SK-N-SH treated with all-trans-retinoic acid at 6 μM for 48 hours (cell line): ENCODE results near the gene BRI3BP.
"Not testable (repeated sequence)": the region's sequence is repeated elsewhere in the genome, so short reads cannot be mapped to it uniquely, and the experiment has no call there.

Source experiments
- ATAC-seq: fragments of 200-7000 bp; cut with Tn5 transposase; 3 replicates; pipeline ENCODE4 v1.9.1; 2020; ENCODE audit warnings: mild to moderate bottlenecking, moderate library complexity
- ARNTL ChIP-seq: fragments of 450-650 bp; formaldehyde crosslinking; IDR thresholded peaks from 2 replicates; pipeline ENCODE4 v1.5.0; 2020; ENCODE audit warnings: low read depth, mild to moderate bottlenecking, moderate library complexity, borderline replicate concordance
- BACH2 ChIP-seq: fragments of 250-450 bp; sonication (Bioruptor Pico); IDR thresholded peaks from 2 replicates; pipeline ENCODE4 v1.9.0; 2021; ENCODE audit warnings: mild to moderate bottlenecking, borderline replicate concordance
- CSDC2 ChIP-seq: fragments of 250-450 bp; sonication (Bioruptor Pico); IDR thresholded peaks from 2 replicates; pipeline ENCODE4 v1.5.0; 2020; ENCODE audit warnings: mild to moderate bottlenecking, moderate library complexity
- ESRRG ChIP-seq: fragments of 250-450 bp; sonication (Bioruptor Pico); IDR thresholded peaks from 2 replicates; pipeline ENCODE4 v1.6.1; 2021; ENCODE audit warnings: mild to moderate bottlenecking
- OSR1 ChIP-seq: fragments of 250-450 bp; sonication (Bioruptor Pico); IDR thresholded peaks from 2 replicates; pipeline ENCODE4 v1.8.0; 2022; ENCODE audit warnings: moderate library complexity, mild to moderate bottlenecking, inconsistent platforms
- RARB ChIP-seq: fragments of 250-450 bp; sonication (Bioruptor Pico); IDR thresholded peaks from 2 replicates; pipeline ENCODE4 v1.8.0; 2021; ENCODE audit warnings: mild to moderate bottlenecking, moderate library complexity
- SNAI2 ChIP-seq: fragments of 250-450 bp; sonication (Bioruptor Pico); IDR thresholded peaks from 2 replicates; pipeline ENCODE4 v1.5.0; 2020; ENCODE audit warnings: mild to moderate bottlenecking, moderate library complexity
- TCF4 ChIP-seq: fragments of 250-450 bp; sonication (Bioruptor Pico); IDR thresholded peaks from 2 replicates; pipeline ENCODE4 v1.8.0; 2021; ENCODE audit warnings: mild to moderate bottlenecking, moderate library complexity, borderline replicate concordance
- ZC3H10 ChIP-seq: fragments of 250-450 bp; sonication (Bioruptor Pico); IDR thresholded peaks from 2 replicates; pipeline ENCODE4 v1.5.1; 2021; ENCODE audit warnings: mild to moderate bottlenecking, moderate library complexity
- ZFP3 ChIP-seq: fragments of 250-450 bp; sonication (Bioruptor Pico); IDR thresholded peaks from 2 replicates; pipeline ENCODE4 v1.5.0; 2020; ENCODE audit warnings: mild to moderate bottlenecking, moderate library complexity
- ZFP30 ChIP-seq: fragments of 450-650 bp; formaldehyde crosslinking; IDR thresholded peaks from 2 replicates; pipeline ENCODE4 v1.5.0; 2022; ENCODE audit warnings: mild to moderate bottlenecking, moderate library complexity
- ZNF565 ChIP-seq: fragments of 450-650 bp; formaldehyde crosslinking; conservative IDR thresholded peaks from 2 replicates; pipeline ENCODE4 v1.5.0; 2020; ENCODE audit warnings: low read depth, mild to moderate bottlenecking, moderate library complexity
- ZNF8 ChIP-seq: fragments of 450-650 bp; formaldehyde crosslinking; IDR thresholded peaks from 2 replicates; pipeline ENCODE4 v1.5.0; 2020; ENCODE audit warnings: mild to moderate bottlenecking, moderate library complexity
- TF ChIP-seq, protein P1 (sequence below): fragments of 250-450 bp; sonication (Bioruptor Pico); IDR thresholded peaks from 2 replicates; pipeline ENCODE4 v1.5.1; 2021; ENCODE audit warnings: mild to moderate bottlenecking, moderate library complexity
- TF ChIP-seq, protein P2 (sequence below): fragments of 250-450 bp; sonication (Bioruptor Pico); IDR thresholded peaks from 2 replicates; pipeline ENCODE4 v1.8.0; 2021; ENCODE audit warnings: low read depth, mild to moderate bottlenecking, moderate library complexity, borderline replicate concordance
- TF ChIP-seq, protein P3 (sequence below): fragments of 250-450 bp; sonication (Bioruptor Pico); IDR thresholded peaks from 2 replicates; pipeline ENCODE4 v1.8.0; 2020; ENCODE audit warnings: mild to moderate bottlenecking, moderate library complexity, borderline replicate concordance
- TF ChIP-seq, protein P4 (sequence below): fragments of 250-450 bp; sonication (Bioruptor Pico); IDR thresholded peaks from 2 replicates; pipeline ENCODE4 v1.5.0; 2020; ENCODE audit warnings: mild to moderate bottlenecking, moderate library complexity

BRI3BP gene

DNA sequence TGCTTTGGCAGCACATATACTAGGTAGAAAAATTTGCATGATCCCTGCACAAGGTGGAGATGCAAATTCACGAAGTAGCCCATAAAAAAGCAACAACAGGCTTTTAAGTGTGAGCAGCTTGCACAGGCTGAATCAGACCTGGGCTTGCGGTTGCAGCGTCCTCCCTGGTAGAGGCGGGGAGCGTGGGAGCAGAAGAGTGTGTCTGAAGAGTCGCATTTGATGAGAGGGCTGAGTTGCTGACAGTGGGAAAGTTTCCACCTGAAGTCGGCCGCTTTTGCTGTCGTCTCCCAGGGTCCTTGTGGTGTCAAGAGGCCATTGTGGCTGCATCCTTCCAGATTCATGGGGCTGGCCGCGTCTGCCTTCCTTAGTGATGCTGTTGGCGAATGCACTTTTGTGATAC is 78.0 kb downstream of the BRI3BP start:
- no peak for ATAC-seq
- TF ChIP-seq ZNF565 (CRISPR knock-in tag) (no peak), ZNF8 (CRISPR knock-in tag) (no peak), ZC3H10 (no peak), ARNTL (CRISPR knock-in tag) (no peak), RARB (CRISPR knock-in tag) (no peak), CSDC2 (CRISPR knock-in tag) (no peak), ESRRG (no peak), BACH2 (no peak), SNAI2 (no peak), ZFP3 (CRISPR knock-in tag) (no peak), OSR1 (CRISPR knock-in tag) (no peak)
- TF ChIP-seq, protein P1, sequence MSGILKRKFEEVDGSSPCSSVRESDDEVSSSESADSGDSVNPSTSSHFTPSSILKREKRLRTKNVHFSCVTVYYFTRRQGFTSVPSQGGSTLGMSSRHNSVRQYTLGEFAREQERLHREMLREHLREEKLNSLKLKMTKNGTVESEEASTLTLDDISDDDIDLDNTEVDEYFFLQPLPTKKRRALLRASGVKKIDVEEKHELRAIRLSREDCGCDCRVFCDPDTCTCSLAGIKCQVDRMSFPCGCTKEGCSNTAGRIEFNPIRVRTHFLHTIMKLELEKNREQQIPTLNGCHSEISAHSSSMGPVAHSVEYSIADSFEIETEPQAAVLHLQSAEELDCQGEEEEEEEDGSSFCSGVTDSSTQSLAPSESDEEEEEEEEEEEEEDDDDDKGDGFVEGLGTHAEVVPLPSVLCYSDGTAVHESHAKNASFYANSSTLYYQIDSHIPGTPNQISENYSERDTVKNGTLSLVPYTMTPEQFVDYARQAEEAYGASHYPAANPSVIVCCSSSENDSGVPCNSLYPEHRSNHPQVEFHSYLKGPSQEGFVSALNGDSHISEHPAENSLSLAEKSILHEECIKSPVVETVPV (CRISPR knock-in tag) = no peak
- TF ChIP-seq, protein P2, sequence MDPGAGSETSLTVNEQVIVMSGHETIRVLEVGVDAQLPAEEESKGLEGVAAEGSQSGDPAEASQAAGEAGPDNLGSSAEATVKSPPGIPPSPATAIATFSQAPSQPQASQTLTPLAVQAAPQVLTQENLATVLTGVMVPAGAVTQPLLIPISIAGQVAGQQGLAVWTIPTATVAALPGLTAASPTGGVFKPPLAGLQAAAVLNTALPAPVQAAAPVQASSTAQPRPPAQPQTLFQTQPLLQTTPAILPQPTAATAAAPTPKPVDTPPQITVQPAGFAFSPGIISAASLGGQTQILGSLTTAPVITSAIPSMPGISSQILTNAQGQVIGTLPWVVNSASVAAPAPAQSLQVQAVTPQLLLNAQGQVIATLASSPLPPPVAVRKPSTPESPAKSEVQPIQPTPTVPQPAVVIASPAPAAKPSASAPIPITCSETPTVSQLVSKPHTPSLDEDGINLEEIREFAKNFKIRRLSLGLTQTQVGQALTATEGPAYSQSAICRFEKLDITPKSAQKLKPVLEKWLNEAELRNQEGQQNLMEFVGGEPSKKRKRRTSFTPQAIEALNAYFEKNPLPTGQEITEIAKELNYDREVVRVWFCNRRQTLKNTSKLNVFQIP (CRISPR knock-in tag) = no peak
- TF ChIP-seq, protein P3, sequence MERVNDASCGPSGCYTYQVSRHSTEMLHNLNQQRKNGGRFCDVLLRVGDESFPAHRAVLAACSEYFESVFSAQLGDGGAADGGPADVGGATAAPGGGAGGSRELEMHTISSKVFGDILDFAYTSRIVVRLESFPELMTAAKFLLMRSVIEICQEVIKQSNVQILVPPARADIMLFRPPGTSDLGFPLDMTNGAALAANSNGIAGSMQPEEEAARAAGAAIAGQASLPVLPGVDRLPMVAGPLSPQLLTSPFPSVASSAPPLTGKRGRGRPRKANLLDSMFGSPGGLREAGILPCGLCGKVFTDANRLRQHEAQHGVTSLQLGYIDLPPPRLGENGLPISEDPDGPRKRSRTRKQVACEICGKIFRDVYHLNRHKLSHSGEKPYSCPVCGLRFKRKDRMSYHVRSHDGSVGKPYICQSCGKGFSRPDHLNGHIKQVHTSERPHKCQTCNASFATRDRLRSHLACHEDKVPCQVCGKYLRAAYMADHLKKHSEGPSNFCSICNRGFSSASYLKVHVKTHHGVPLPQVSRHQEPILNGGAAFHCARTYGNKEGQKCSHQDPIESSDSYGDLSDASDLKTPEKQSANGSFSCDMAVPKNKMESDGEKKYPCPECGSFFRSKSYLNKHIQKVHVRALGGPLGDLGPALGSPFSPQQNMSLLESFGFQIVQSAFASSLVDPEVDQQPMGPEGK (CRISPR knock-in tag) = no peak
- TF ChIP-seq, protein P4, sequence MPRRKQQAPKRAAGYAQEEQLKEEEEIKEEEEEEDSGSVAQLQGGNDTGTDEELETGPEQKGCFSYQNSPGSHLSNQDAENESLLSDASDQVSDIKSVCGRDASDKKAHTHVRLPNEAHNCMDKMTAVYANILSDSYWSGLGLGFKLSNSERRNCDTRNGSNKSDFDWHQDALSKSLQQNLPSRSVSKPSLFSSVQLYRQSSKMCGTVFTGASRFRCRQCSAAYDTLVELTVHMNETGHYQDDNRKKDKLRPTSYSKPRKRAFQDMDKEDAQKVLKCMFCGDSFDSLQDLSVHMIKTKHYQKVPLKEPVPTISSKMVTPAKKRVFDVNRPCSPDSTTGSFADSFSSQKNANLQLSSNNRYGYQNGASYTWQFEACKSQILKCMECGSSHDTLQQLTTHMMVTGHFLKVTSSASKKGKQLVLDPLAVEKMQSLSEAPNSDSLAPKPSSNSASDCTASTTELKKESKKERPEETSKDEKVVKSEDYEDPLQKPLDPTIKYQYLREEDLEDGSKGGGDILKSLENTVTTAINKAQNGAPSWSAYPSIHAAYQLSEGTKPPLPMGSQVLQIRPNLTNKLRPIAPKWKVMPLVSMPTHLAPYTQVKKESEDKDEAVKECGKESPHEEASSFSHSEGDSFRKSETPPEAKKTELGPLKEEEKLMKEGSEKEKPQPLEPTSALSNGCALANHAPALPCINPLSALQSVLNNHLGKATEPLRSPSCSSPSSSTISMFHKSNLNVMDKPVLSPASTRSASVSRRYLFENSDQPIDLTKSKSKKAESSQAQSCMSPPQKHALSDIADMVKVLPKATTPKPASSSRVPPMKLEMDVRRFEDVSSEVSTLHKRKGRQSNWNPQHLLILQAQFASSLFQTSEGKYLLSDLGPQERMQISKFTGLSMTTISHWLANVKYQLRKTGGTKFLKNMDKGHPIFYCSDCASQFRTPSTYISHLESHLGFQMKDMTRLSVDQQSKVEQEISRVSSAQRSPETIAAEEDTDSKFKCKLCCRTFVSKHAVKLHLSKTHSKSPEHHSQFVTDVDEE (CRISPR knock-in tag) = no peak

DNA sequence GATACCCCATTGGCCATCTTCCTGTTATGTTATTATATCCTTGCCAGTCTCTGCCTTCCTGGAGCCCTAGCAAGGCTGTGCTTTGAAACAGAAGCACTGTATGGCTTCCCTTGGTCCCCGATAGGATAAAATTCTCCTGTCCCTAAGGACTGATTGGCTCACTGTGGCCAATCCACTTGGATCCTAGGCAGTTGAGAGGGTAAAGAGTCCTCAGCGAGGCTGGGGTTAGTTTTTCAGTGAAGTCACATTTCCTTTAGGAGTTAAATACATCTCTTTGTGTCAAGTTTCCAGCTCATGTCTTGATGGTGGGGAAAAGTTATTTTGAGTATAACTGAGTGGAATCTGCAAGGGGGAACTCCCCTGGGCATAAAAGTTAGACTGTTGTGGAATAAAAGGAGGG is 79.1 kb downstream of the BRI3BP start:
- TF ChIP-seq ZC3H10 (no peak), TCF4 (CRISPR knock-in tag) (no peak), CSDC2 (CRISPR knock-in tag) (no peak), ESRRG (no peak), ZFP3 (CRISPR knock-in tag) (no peak), ZFP30 (no peak), RARB (CRISPR knock-in tag) (no peak), OSR1 (CRISPR knock-in tag) (no peak), ZNF565 (CRISPR knock-in tag) (no peak)
- TF ChIP-seq, protein P2 (CRISPR knock-in tag) = no peak
- TF ChIP-seq, protein P4 (CRISPR knock-in tag) = no peak
- TF ChIP-seq, protein P1 (CRISPR knock-in tag) = no peak
- no peak for ATAC-seq

DNA sequence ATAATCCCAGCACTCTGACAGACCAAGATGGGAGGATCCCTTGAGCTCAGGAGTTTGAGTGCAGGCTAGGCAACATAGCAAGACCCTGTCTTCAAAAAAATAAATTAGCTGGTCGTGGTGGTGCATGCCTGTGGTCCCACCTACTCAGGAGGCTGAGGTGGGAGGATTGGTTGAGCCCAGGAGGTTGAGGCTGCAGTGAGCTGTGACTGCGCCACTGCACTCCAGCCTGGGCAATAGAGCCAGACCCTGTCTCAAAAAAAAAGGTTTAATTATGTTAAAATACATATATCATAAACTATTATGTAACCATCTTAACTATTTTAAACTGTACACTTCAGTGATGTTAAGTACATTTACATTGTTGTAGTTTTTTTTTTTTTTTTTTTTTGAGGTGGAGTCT is 80.8 kb downstream of the BRI3BP start:
- not testable (repeated sequence) for ATAC-seq
